ENCODE results near the gene GRIN2B. TPM values are rescaled to one million over a fixed set of nuclear protein-coding genes. Genes with fewer than 3 reads are reported as not detected.

Gene GRIN2B
- total RNA-seq, 6 donors from 2014 or later = under 0.01 to 0.27 (median 0.06) TPM; not detected in 2

GRCh38 chr12:13952096-13952495, 29.3 kb downstream of the GRIN2B start:
- no peaks in the 10 kb centered on the region for H3K36me3 ChIP-seq
- no peak for ATAC-seq (ENCODE audit: low FRiP score in 2 of 2)

GRCh38 chr12:13950502-13950901, 30.9 kb downstream of the GRIN2B start:
- H3K27ac ChIP-seq = no peak overlapping the region
- H3K36me3 ChIP-seq = no peaks in the 10 kb centered on the region
- DNase-seq (no peak), ATAC-seq (ENCODE audit: low FRiP score in 2 of 2) (no peak)
- no peaks in the 10 kb centered on the region for H3K9me3 ChIP-seq
- no peaks in the 10 kb centered on the region for H3K4me1 ChIP-seq
- H3K4me3 ChIP-seq = no peak overlapping the region
- no peaks in the 10 kb centered on the region for H3K27me3 ChIP-seq
- TF ChIP-seq CTCF (IDR thresholded peaks at IDR 0.05) (no peak), POLR2A (IDR thresholded peaks at IDR 0.05) (no peak), POLR2AphosphoS5 (IDR thresholded peaks at IDR 0.05) (no peak), EP300 (IDR thresholded peaks at IDR 0.05) (no peak)
- WGBS, 2 donors = 39 to 41% methylated on average over 1 of the region's 1 CpG

More at GRCh38 chr12:13952096-13952495, 29.3 kb downstream of the GRIN2B start:
- Histone ChIP-seq H3K4me3 (no peak overlapping the region), H3K9me3 (no peaks in the 10 kb centered on the region), H3K4me1 (no peaks in the 10 kb centered on the region), H3K27ac (no peak overlapping the region), H3K27me3 (no peaks in the 10 kb centered on the region)
- no peak for DNase-seq
- no peak for TF ChIP-seq EP300 (IDR thresholded peaks at IDR 0.05)
- no peak for TF ChIP-seq POLR2AphosphoS5 (IDR thresholded peaks at IDR 0.05)
- no peak for TF ChIP-seq CTCF (IDR thresholded peaks at IDR 0.05)
- TF ChIP-seq POLR2A (IDR thresholded peaks at IDR 0.05) = no peak
- WGBS, 2 donors = 77 to 81% methylated on average over 7 of the region's 7 CpGs

- no peaks in the 10 kb centered on the region for H3K27me3 ChIP-seq
- no peak for DNase-seq
- no peak overlapping the region for H3K27ac ChIP-seq
- H3K9me3 ChIP-seq = no peaks in the 10 kb centered on the region
- no peak for ATAC-seq (ENCODE audit: low FRiP score in 2 of 2)
- no peak overlapping the region for H3K4me3 ChIP-seq
- TF ChIP-seq EP300 (IDR thresholded peaks at IDR 0.05) (no peak), POLR2A (IDR thresholded peaks at IDR 0.05) (no peak), CTCF (IDR thresholded peaks at IDR 0.05) (no peak), POLR2AphosphoS5 (IDR thresholded peaks at IDR 0.05) (no peak)
- H3K36me3 ChIP-seq = no peaks in the 10 kb centered on the region
- H3K4me1 ChIP-seq = no peaks in the 10 kb centered on the region
- WGBS, 2 donors = 88 to 94% methylated on average over 4 of the region's 4 CpGs
These were observed 32.8 kb downstream of the GRIN2B start for GRCh38 chr12:13948621-13949020.

GRCh38 chr12:13947276-13947946, 34.0 kb downstream of the GRIN2B start:
- Histone ChIP-seq H3K4me1 (no peaks in the 10 kb centered on the region), H3K27me3 (no peaks in the 10 kb centered on the region), H3K36me3 (no peaks in the 10 kb centered on the region), H3K9me3 (no peaks in the 10 kb centered on the region), H3K27ac (no peak overlapping the region), H3K4me3 (no peak overlapping the region)
- 82 to 86% methylated on average over 6 of the region's 6 CpGs for WGBS, 2 donors
- TF ChIP-seq CTCF (IDR thresholded peaks at IDR 0.05) (no peak), EP300 (IDR thresholded peaks at IDR 0.05) (no peak), POLR2A (IDR thresholded peaks at IDR 0.05) (no peak), POLR2AphosphoS5 (IDR thresholded peaks at IDR 0.05) (no peak)
- no peak for DNase-seq
- no peak for ATAC-seq (ENCODE audit: low FRiP score in 2 of 2)

GRCh38 chr12:13945641-13946040, 35.8 kb downstream of the GRIN2B start:
- TF ChIP-seq POLR2AphosphoS5 (IDR thresholded peaks at IDR 0.05) (no peak), EP300 (IDR thresholded peaks at IDR 0.05) (no peak), POLR2A (IDR thresholded peaks at IDR 0.05) (no peak), CTCF (IDR thresholded peaks at IDR 0.05) (no peak)
- Histone ChIP-seq H3K9me3 (no peaks in the 10 kb centered on the region), H3K4me3 (no peak overlapping the region), H3K27ac (no peak overlapping the region), H3K27me3 (no peaks in the 10 kb centered on the region), H3K4me1 (no peaks in the 10 kb centered on the region), H3K36me3 (no peaks in the 10 kb centered on the region)
- ATAC-seq (ENCODE audit: low FRiP score in 2 of 2) = no peak
- no peak for DNase-seq

Data from upper lobe of left lung (tissue), 6 donors.